ENCODE data around the gene PRR15. TPM values are rescaled to one million over a fixed set of nuclear protein-coding genes. Genes with fewer than 3 reads are reported as not detected.
A peak's percentile ranks its signal among the peaks of the same experiment; 100 is the strongest.
"Not testable (repeated sequence)": the region's sequence is repeated elsewhere in the genome, so short reads cannot be mapped to it uniquely, and the experiment has no call there.

The PRR15 gene, protein sequence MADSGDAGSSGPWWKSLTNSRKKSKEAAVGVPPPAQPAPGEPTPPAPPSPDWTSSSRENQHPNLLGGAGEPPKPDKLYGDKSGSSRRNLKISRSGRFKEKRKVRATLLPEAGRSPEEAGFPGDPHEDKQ
- total RNA-seq (0.09 TPM), polyA plus RNA-seq (0.39 TPM)
- long read RNA-seq, donor 1: 0 reads
- long read RNA-seq, donor 2: 0 reads
- long read RNA-seq, donor 3: 0 reads
- long read RNA-seq, donor 4: 0 reads
- long read RNA-seq, donor 5, partial matches to known transcripts: 0 of 1 reads
- long read RNA-seq, donor 5, other reads (novel, unspliced or antisense): 0 of 1 reads
- long read RNA-seq, donor 6, partial matches to known transcripts: 0 of 1 reads
- long read RNA-seq, donor 6, other reads (novel, unspliced or antisense): 0 of 1 reads
- long read RNA-seq, donor 7: 0 reads
- long read RNA-seq, donor 8: 0 reads
- long read RNA-seq, donor 9: 0 reads
- long read RNA-seq, donor 10: 0 reads

DNA sequence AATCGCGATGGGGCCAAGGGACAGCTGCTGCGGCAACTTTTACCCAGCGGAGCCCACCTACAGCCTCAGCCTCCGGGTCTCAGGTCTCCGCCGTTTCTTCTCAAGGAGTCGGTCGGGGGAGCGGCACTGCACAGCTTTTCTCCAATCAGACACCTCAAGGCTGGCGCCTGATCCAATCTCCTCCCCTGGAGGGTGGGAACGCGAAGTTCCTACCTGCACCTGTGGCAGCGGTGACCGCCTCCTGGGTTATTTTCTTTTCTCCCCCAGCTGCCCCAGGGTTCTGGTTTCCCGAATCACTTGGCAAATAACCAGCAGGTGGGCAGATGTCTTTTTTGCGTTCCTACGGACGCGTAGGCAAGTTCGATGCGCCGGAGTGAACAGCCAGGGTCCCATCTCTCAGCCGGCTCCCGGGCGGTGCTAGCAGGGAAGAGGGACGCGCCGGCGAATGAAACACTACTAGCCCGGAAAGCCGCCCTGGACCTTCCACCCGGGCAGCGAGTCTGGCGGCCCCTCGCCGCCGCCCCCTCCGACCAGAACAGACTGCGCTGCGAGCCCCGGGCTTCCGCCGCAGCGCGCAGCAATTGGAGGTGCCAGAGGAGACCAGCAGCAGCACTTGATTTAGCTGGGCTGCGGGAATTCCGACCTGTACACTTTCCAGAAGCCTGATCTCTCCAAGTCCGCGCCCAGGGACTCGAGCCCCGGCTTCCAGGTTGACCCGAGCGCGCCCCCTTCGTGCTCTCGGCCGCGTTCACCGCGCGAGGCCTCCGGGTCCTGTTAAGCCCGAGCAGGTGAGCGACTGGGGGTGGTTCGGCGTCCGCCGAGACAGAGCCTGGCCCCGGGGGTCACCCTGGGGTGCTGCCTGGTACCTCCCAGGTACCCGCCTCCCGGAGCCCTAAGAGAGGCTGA, at the start of gene PRR15:
Gene PRR15, plus strand, starts transcription at position 246 of the 906 bp plus-strand sequence. CDS start 2,495 bp downstream, outside the sequence.
- Histone ChIP-seq H3K36me3 (ENCODE audit: control insufficient read depth in 2 of 2, insufficient read depth in 2 of 2, low read length in 1 of 2) (no peaks in the 10 kb centered on the region), H3K4me1 (ENCODE audit: control insufficient read depth in 2 of 2, insufficient read depth in 2 of 2, low read length in 2 of 2) (peaks cover 13 to 35% of the 10 kb centered on the region in 2 donors), H3K27me3 (ENCODE audit: control insufficient read depth in 2 of 2, insufficient read depth in 1 of 2, low read length in 1 of 2) (peaks cover 64 to 88% of the 10 kb centered on the region in 2 donors), H3K27ac (ENCODE audit: low read depth in 1 of 2, low read length in 1 of 2) (no peak within 1 kb of the TSS), H3K9me3 (ENCODE audit: control insufficient read depth in 2 of 2, insufficient read depth in 1 of 2, low read length in 1 of 2) (peaks cover 0 to 6% of the 10 kb centered on the region in 2 donors), H3K4me3 (ENCODE audit: low read length in 2 of 2) (peak within 1 kb of the TSS; percentile 24 to 44)
- under 1% methylated on average over 72 of the region's 72 CpGs for WGBS
- peak in 2 of 9 donors; percentile 15 to 47 for DNase-seq (ENCODE audit: low read depth in 6 of 9, low spot score in 9 of 9)

DNA sequence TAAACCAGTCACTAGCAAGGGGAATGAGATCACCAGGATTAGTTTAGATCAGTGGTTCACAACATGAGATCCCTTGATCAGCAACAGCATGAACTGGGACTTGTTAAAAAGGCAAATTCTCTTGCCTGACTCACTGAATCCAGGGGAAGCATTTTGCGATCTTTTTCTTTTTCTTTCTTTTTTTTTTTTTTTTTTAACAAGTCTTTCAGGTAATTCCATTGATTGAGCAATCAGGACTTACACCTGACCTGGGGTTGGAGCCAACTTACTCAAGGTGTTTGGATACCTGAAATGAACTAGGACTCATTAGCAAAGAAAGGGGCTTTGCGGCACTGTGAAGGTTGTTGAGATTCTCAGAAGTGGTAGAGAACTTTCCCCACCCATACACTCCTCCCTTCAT, 47.1 kb upstream of the PRR15 start:
- no peaks in the 10 kb centered on the region for H3K4me1 ChIP-seq (ENCODE audit: control insufficient read depth in 2 of 2, insufficient read depth in 2 of 2, low read length in 2 of 2)
- H3K9me3 ChIP-seq (ENCODE audit: control insufficient read depth in 2 of 2, insufficient read depth in 1 of 2, low read length in 1 of 2): no peaks in the 10 kb centered on the region
- H3K27me3 ChIP-seq (ENCODE audit: control insufficient read depth in 2 of 2, insufficient read depth in 1 of 2, low read length in 1 of 2): no peaks in the 10 kb centered on the region
- no peaks in the 10 kb centered on the region for H3K36me3 ChIP-seq (ENCODE audit: control insufficient read depth in 2 of 2, insufficient read depth in 2 of 2, low read length in 1 of 2)
- no peak overlapping the region for H3K27ac ChIP-seq (ENCODE audit: low read depth in 1 of 2, low read length in 1 of 2)
- no peak overlapping the region for H3K4me3 ChIP-seq (ENCODE audit: low read length in 2 of 2)
- WGBS: 98% methylated on average over 2 of the region's 2 CpGs
- DNase-seq (ENCODE audit: low read depth in 6 of 9, low spot score in 9 of 9): no peak

DNA sequence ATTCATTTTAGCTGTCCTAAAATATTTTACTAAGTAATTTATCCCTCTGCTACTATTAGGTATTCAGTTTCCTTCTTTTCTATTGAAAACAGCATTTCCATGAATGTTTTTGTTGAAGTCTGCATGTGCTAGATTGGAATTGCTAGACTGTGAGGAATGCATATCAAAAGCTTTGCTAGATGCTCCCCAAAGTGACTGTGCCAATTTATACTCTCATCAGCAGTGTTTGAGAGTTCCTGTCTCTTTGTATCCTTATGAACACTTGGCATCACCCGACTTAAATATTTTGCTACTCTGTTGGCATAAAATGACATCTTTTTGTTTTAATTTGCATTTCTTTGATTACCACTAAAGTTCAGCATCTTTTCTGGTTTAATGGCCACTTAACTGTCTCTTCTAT, 45.0 kb upstream of the PRR15 start:
- no peaks in the 10 kb centered on the region for H3K36me3 ChIP-seq (ENCODE audit: control insufficient read depth in 2 of 2, insufficient read depth in 2 of 2, low read length in 1 of 2)
- no peak overlapping the region for H3K27ac ChIP-seq (ENCODE audit: low read depth in 1 of 2, low read length in 1 of 2)
- DNase-seq (ENCODE audit: low read depth in 6 of 9, low spot score in 9 of 9): no peak
- H3K27me3 ChIP-seq (ENCODE audit: control insufficient read depth in 2 of 2, insufficient read depth in 1 of 2, low read length in 1 of 2): no peaks in the 10 kb centered on the region
- 96% methylated on average over 1 of the region's 1 CpG for WGBS
- H3K9me3 ChIP-seq (ENCODE audit: control insufficient read depth in 2 of 2, insufficient read depth in 1 of 2, low read length in 1 of 2): no peaks in the 10 kb centered on the region
- no peaks in the 10 kb centered on the region for H3K4me1 ChIP-seq (ENCODE audit: control insufficient read depth in 2 of 2, insufficient read depth in 2 of 2, low read length in 2 of 2)
- H3K4me3 ChIP-seq (ENCODE audit: low read length in 2 of 2): no peak overlapping the region

DNA sequence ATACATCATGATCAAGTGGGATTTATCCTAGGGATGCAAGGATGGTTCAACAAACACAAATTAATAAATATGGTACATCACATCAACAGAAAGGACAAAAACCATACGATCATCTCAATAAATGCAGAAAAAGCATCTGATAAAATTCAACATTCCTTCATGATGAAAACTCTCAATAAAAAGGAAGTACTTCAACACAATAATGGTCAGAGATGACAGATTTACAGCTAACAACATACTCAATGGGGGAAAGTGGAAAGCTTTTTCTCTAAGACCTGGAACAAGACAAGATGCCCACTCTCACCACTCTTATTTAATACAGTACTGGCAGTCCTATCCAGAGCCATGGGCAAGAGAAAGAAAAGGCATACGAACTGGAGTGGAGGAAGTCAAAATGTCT, 39.9 kb upstream of the PRR15 start:
- 65% methylated on average over 2 of the region's 2 CpGs for WGBS
- no peak for DNase-seq (ENCODE audit: low read depth in 6 of 9, low spot score in 9 of 9)
- Histone ChIP-seq H3K9me3 (ENCODE audit: control insufficient read depth in 2 of 2, insufficient read depth in 1 of 2, low read length in 1 of 2) (no peaks in the 10 kb centered on the region), H3K27ac (ENCODE audit: low read depth in 1 of 2, low read length in 1 of 2) (no peak overlapping the region), H3K4me1 (ENCODE audit: control insufficient read depth in 2 of 2, insufficient read depth in 2 of 2, low read length in 2 of 2) (no peaks in the 10 kb centered on the region), H3K36me3 (ENCODE audit: control insufficient read depth in 2 of 2, insufficient read depth in 2 of 2, low read length in 1 of 2) (no peaks in the 10 kb centered on the region), H3K4me3 (ENCODE audit: low read length in 2 of 2) (no peak overlapping the region), H3K27me3 (ENCODE audit: control insufficient read depth in 2 of 2, insufficient read depth in 1 of 2, low read length in 1 of 2) (no peaks in the 10 kb centered on the region)

DNA sequence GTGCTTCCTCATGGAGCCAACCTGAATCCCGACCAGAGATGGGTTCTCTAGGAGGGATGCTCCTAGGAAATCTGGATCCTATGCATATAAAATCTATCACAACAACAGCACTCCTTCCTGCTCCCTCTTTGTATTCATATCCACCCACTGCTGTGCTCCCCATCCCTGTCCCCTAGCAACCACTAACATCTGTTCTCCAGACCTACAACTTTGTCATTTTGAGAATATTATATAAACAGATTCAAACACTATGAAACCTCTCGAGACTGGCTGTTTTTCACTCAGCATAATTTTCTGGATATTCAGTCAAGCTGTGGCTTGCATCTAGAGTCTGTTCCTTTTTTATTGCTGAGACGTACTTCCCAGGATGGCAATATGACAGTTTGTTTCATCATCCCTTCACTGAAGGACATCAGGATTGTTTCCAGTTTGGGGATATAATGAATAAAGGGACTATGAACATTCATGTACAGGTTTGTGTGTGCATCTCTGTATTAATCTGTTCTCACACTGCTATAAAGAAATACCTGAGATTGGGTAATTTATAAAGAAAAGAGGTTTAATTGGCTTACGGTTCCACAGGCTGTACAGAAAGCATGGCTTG, 36.0 kb upstream of the PRR15 start:
- no peaks in the 10 kb centered on the region for H3K27me3 ChIP-seq (ENCODE audit: control insufficient read depth in 2 of 2, insufficient read depth in 1 of 2, low read length in 1 of 2)
- no peaks in the 10 kb centered on the region for H3K4me1 ChIP-seq (ENCODE audit: control insufficient read depth in 2 of 2, insufficient read depth in 2 of 2, low read length in 2 of 2)
- WGBS: 94% methylated on average over 4 of the region's 4 CpGs
- H3K27ac ChIP-seq (ENCODE audit: low read depth in 1 of 2, low read length in 1 of 2): no peak overlapping the region
- no peak for DNase-seq (ENCODE audit: low read depth in 6 of 9, low spot score in 9 of 9)
- no peaks in the 10 kb centered on the region for H3K9me3 ChIP-seq (ENCODE audit: control insufficient read depth in 2 of 2, insufficient read depth in 1 of 2, low read length in 1 of 2)
- no peak overlapping the region for H3K4me3 ChIP-seq (ENCODE audit: low read length in 2 of 2)
- H3K36me3 ChIP-seq (ENCODE audit: control insufficient read depth in 2 of 2, insufficient read depth in 2 of 2, low read length in 1 of 2): no peaks in the 10 kb centered on the region

DNA sequence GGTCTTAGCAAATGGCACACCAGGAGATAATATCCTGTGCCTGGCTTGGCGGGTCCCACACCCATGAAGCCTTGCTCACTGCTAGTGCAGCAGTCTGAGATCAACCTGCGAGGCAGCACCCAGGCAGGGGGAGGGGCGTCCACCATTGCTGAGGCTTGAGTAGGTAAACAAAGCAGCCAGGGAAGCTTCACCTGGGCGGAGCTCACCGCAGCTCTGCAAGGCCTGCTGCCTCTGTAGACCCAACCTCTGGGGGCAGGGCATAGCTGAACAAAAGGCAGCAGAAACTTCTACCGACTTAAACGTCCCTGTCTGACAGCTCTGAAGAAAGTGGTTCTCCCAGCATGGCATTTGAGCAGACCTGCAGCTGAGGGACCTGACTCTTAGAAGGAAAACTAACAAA, 35.1 kb upstream of the PRR15 start:
- H3K36me3 ChIP-seq (ENCODE audit: control insufficient read depth in 2 of 2, insufficient read depth in 2 of 2, low read length in 1 of 2); H3K9me3 ChIP-seq (ENCODE audit: control insufficient read depth in 2 of 2, insufficient read depth in 1 of 2, low read length in 1 of 2); H3K27me3 ChIP-seq (ENCODE audit: control insufficient read depth in 2 of 2, insufficient read depth in 1 of 2, low read length in 1 of 2); H3K4me1 ChIP-seq (ENCODE audit: control insufficient read depth in 2 of 2, insufficient read depth in 2 of 2, low read length in 2 of 2); H3K27ac ChIP-seq (ENCODE audit: low read depth in 1 of 2, low read length in 1 of 2); DNase-seq (ENCODE audit: low read depth in 6 of 9, low spot score in 9 of 9); H3K4me3 ChIP-seq (ENCODE audit: low read length in 2 of 2): not testable (repeated sequence)
- 92% methylated on average over 7 of the region's 7 CpGs for WGBS

DNA sequence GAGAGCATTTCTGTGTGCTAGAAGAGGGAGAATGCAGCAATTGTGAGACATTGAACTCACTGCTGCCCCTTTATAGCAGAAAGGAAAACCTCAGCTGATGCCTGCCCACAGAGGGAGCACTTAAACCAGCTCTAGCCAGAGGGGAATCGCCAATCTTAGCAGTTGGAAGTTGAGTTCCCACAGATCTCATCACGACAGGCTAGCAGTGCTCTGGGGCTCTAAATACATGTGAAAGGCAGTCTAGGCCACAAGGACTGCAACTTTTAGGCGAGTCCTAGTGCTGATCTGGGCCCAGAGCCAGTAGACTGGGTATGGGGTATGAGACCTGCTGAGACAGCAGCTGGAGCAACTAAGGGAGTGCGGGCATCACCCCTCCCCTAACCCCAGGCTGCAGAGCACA, 25.2 kb upstream of the PRR15 start:
- H3K36me3 ChIP-seq (ENCODE audit: control insufficient read depth in 2 of 2, insufficient read depth in 2 of 2, low read length in 1 of 2): no peaks in the 10 kb centered on the region
- H3K4me1 ChIP-seq (ENCODE audit: control insufficient read depth in 2 of 2, insufficient read depth in 2 of 2, low read length in 2 of 2): no peaks in the 10 kb centered on the region
- no peak overlapping the region for H3K4me3 ChIP-seq (ENCODE audit: low read length in 2 of 2)
- H3K27ac ChIP-seq (ENCODE audit: low read depth in 1 of 2, low read length in 1 of 2): no peak overlapping the region
- 93% methylated on average over 4 of the region's 4 CpGs for WGBS
- no peaks in the 10 kb centered on the region for H3K9me3 ChIP-seq (ENCODE audit: control insufficient read depth in 2 of 2, insufficient read depth in 1 of 2, low read length in 1 of 2)
- no peak for DNase-seq (ENCODE audit: low read depth in 6 of 9, low spot score in 9 of 9)
- no peaks in the 10 kb centered on the region for H3K27me3 ChIP-seq (ENCODE audit: control insufficient read depth in 2 of 2, insufficient read depth in 1 of 2, low read length in 1 of 2)

DNA sequence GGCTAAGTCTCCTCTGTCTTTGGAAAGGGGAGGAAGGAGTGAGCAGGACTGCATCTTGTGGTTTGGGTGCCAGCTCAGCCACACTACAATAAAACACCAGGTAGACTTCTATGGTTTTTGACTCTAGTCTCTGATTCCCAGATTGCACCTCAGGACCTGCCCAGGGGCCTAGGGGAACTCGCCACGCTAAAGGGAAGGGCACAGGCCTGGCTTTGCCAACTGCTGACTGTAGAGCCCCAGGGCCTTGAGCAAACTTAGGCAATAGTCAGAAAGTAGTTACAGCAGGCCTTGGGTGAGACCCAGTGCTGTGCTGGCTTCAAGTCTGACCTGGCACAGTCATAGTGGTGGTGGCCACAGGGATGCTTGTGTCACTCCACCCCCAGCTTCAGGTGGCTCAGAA, 24.2 kb upstream of the PRR15 start:
- over 99% methylated on average over 2 of the region's 2 CpGs for WGBS
- Histone ChIP-seq H3K36me3 (ENCODE audit: control insufficient read depth in 2 of 2, insufficient read depth in 2 of 2, low read length in 1 of 2) (no peaks in the 10 kb centered on the region), H3K4me3 (ENCODE audit: low read length in 2 of 2) (no peak overlapping the region), H3K4me1 (ENCODE audit: control insufficient read depth in 2 of 2, insufficient read depth in 2 of 2, low read length in 2 of 2) (no peaks in the 10 kb centered on the region), H3K27me3 (ENCODE audit: control insufficient read depth in 2 of 2, insufficient read depth in 1 of 2, low read length in 1 of 2) (no peaks in the 10 kb centered on the region), H3K27ac (ENCODE audit: low read depth in 1 of 2, low read length in 1 of 2) (no peak overlapping the region), H3K9me3 (ENCODE audit: control insufficient read depth in 2 of 2, insufficient read depth in 1 of 2, low read length in 1 of 2) (no peaks in the 10 kb centered on the region)
- no peak for DNase-seq (ENCODE audit: low read depth in 6 of 9, low spot score in 9 of 9)

DNA sequence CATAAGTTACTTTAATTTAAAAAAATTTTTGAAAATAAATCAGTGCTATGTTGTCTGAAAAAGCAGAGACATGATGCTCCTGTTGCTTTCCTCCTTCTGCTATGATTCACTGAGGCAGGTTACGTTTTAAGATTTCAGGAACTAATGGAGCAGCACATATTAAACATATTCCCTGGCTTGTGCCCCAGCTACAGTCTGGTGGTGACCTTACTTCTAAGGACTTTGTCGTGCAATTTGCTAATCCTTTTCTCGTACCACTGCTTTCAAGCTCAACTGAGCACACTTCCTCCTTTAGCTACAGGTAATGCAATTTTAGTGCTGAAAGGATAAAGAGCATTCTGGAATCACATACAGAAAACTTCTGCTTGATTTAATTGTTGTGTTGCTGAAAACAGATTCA, 16.2 kb upstream of the PRR15 start:
- Histone ChIP-seq H3K4me3 (ENCODE audit: low read length in 2 of 2) (no peak overlapping the region), H3K4me1 (ENCODE audit: control insufficient read depth in 2 of 2, insufficient read depth in 2 of 2, low read length in 2 of 2) (no peaks in the 10 kb centered on the region), H3K9me3 (ENCODE audit: control insufficient read depth in 2 of 2, insufficient read depth in 1 of 2, low read length in 1 of 2) (no peaks in the 10 kb centered on the region), H3K36me3 (ENCODE audit: control insufficient read depth in 2 of 2, insufficient read depth in 2 of 2, low read length in 1 of 2) (no peaks in the 10 kb centered on the region), H3K27me3 (ENCODE audit: control insufficient read depth in 2 of 2, insufficient read depth in 1 of 2, low read length in 1 of 2) (peaks cover 0 to 6% of the 10 kb centered on the region in 2 donors), H3K27ac (ENCODE audit: low read depth in 1 of 2, low read length in 1 of 2) (no peak overlapping the region)
- DNase-seq (ENCODE audit: low read depth in 6 of 9, low spot score in 9 of 9): no peak
- WGBS: 87% methylated on average over 3 of the region's 3 CpGs
